HG03097 (cell line): ENCODE measurements around the gene HS2ST1.
A peak's percentile ranks its signal among the peaks of the same experiment; 100 is the strongest.
"Not testable (repeated sequence)": the region's sequence is repeated elsewhere in the genome, so short reads cannot be mapped to it uniquely, and the experiment has no call there.

Source experiments
- ATAC-seq: cut with Tn5 transposase; IDR thresholded peaks from one replicate; pipeline ENCODE4 v1.9.1; 2021; ENCODE audit not compliant: unreplicated experiment, low FRiP score

HS2ST1 gene

GRCh38 chr1:86965012-86965826 lies 50.8 kb downstream of the HS2ST1 start:
- no peak for ATAC-seq

GRCh38 chr1:86965827-86966182 lies 51.4 kb downstream of the HS2ST1 start:
- peak; percentile 57 for ATAC-seq

GRCh38 chr1:86970938-86971337 lies 56.5 kb downstream of the HS2ST1 start:
- ATAC-seq = no peak

- ATAC-seq = no peak
These were observed 57.3 kb downstream of the HS2ST1 start for GRCh38 chr1:86971778-86972177.

GRCh38 chr1:86972262-86972661 lies 57.8 kb downstream of the HS2ST1 start:
- no peak for ATAC-seq

GRCh38 chr1:86975993-86976550 lies 61.6 kb downstream of the HS2ST1 start:
- no peak for ATAC-seq

- no peak for ATAC-seq
These were observed 62.2 kb downstream of the HS2ST1 start for GRCh38 chr1:86976664-86977063.

- ATAC-seq = no peak
These were observed 67.2 kb downstream of the HS2ST1 start for GRCh38 chr1:86981482-86982213.

GRCh38 chr1:86983677-86984076 lies 69.2 kb downstream of the HS2ST1 start:
- ATAC-seq = not testable (repeated sequence)

- ATAC-seq = no peak
These were observed 73.0 kb downstream of the HS2ST1 start for GRCh38 chr1:86987446-86987845.

- ATAC-seq = no peak
These were observed 74.4 kb downstream of the HS2ST1 start for GRCh38 chr1:86988835-86989234.

- ATAC-seq = not testable (repeated sequence)
These were observed 75.3 kb downstream of the HS2ST1 start for GRCh38 chr1:86989690-86990089.

- no peak for ATAC-seq
These were observed 76.4 kb downstream of the HS2ST1 start for GRCh38 chr1:86990826-86991225.

- ATAC-seq = no peak
These were observed 77.2 kb downstream of the HS2ST1 start for GRCh38 chr1:86991549-86992186.

- ATAC-seq = no peak
These were observed 78.4 kb downstream of the HS2ST1 start for GRCh38 chr1:86992861-86993260.

- no peak for ATAC-seq
These were observed 79.0 kb downstream of the HS2ST1 start for GRCh38 chr1:86993269-86993985.

GRCh38 chr1:86994061-86994460 lies 79.6 kb downstream of the HS2ST1 start:
- no peak for ATAC-seq

- no peak for ATAC-seq
These were observed 83.1 kb downstream of the HS2ST1 start for GRCh38 chr1:86997538-86997937.

- ATAC-seq = no peak
These were observed 83.8 kb downstream of the HS2ST1 start for GRCh38 chr1:86998280-86998679.

GRCh38 chr1:86998727-86999126 lies 84.3 kb downstream of the HS2ST1 start:
- ATAC-seq = no peak

GRCh38 chr1:87000460-87000859 lies 86.0 kb downstream of the HS2ST1 start:
- no peak for ATAC-seq
